OCI-LY1 (cell line): ENCODE data around the gene SERP2.

ENCODE experiments used
- H2AFZ ChIP-seq: fragments of 200-600 bp; sonication (generic), shearing (Covaris generic); 2 replicates; pipeline ENCODE4 v1.6.0; 2014; ENCODE audit warnings: antibody characterized with exemption, mild to moderate bottlenecking, low read length
- H3F3A ChIP-seq: fragments of 200-600 bp; sonication (generic), shearing (Covaris generic); 2 replicates; pipeline ENCODE4 v1.6.0; 2014; ENCODE audit warnings: mild to moderate bottlenecking, antibody characterized with exemption, low read length, moderate library complexity; ENCODE audit not compliant: insufficient read depth
- H3K27ac ChIP-seq: fragments of 200-600 bp; sonication (generic); 2 replicates; pipeline ENCODE4 v1.5.1; 2014; ENCODE audit warnings: low read length, mixed run types, mild to moderate bottlenecking, low read depth; ENCODE audit not compliant: poor library complexity, severe bottlenecking
- H3K27me3 ChIP-seq: fragments of 200-600 bp; sonication (generic); 2 replicates; pipeline ENCODE4 v1.6.0; 2014; ENCODE audit warnings: antibody characterized with exemption, mild to moderate bottlenecking, low read length, moderate library complexity; ENCODE audit not compliant: insufficient read depth
- H3K36me3 ChIP-seq: fragments of 200-600 bp; sonication (generic); 2 replicates; pipeline ENCODE4 v1.6.1; 2014; ENCODE audit warnings: mild to moderate bottlenecking, antibody characterized with exemption, low read length, moderate library complexity, mixed read lengths; ENCODE audit not compliant: insufficient read depth
- H3K4me1 ChIP-seq: fragments of 200-600 bp; sonication (generic); 2 replicates; pipeline ENCODE4 v1.5.1; 2014; ENCODE audit warnings: mild to moderate bottlenecking, low read length, moderate library complexity; ENCODE audit not compliant: insufficient read depth, severe bottlenecking
- H3K4me2 ChIP-seq: fragments of 200-600 bp; sonication (generic), shearing (Covaris generic); 2 replicates; pipeline ENCODE4 v1.6.1; 2014; ENCODE audit warnings: low read length
- H3K4me3 ChIP-seq: fragments of 200-600 bp; sonication (generic); 2 replicates; pipeline ENCODE4 v1.5.1; 2014; ENCODE audit warnings: low read length, low read depth, mild to moderate bottlenecking, mixed read lengths; ENCODE audit not compliant: poor library complexity, severe bottlenecking
- H3K79me2 ChIP-seq: fragments of 200-600 bp; shearing (Covaris generic); 2 replicates; pipeline ENCODE4 v1.6.1; 2016; ENCODE audit warnings: mixed run types, low read length, mixed read lengths; ENCODE audit not compliant: insufficient read depth
- H3K9ac ChIP-seq: fragments of 200-600 bp; sonication (generic), shearing (Covaris generic); 2 replicates; pipeline ENCODE4 v1.6.1; 2014; ENCODE audit warnings: mild to moderate bottlenecking, low read length, mixed read lengths
- H3K9me2 ChIP-seq: fragments of 200-600 bp; sonication (generic), shearing (Covaris generic); 2 replicates; pipeline ENCODE4 v1.6.1; 2014; ENCODE audit warnings: low read depth, mild to moderate bottlenecking, low read length, mixed read lengths
- H3K9me3 ChIP-seq: fragments of 200-600 bp; shearing (Covaris generic); 2 replicates; pipeline ENCODE4 v1.6.1; 2014; ENCODE audit warnings: low read length, mixed read lengths
- H4K20me1 ChIP-seq: fragments of 200-600 bp; sonication (generic), shearing (Covaris generic); 2 replicates; pipeline ENCODE4 v1.6.0; 2016; ENCODE audit warnings: mild to moderate bottlenecking, low read length; ENCODE audit not compliant: insufficient read depth
- CTCF ChIP-seq: fragments of 200-600 bp; sonication (generic), shearing (Covaris generic); IDR thresholded peaks from 2 replicates; pipeline ENCODE4 v1.5.1; 2017; ENCODE audit warnings: mild to moderate bottlenecking, antibody characterized with exemption, low read length, moderate library complexity, mixed read lengths
- EZH2 ChIP-seq: fragments of 200-600 bp; sonication (generic), shearing (Covaris generic); IDR thresholded peaks from 2 replicates; pipeline ENCODE4 v1.8.0; 2017; ENCODE audit warnings: borderline replicate concordance, mixed run types, mild to moderate bottlenecking, antibody characterized with exemption, low read length, moderate library complexity, mixed read lengths

Gene SERP2

GRCh38 chr13:44416744-44417143 lies 43.1 kb downstream of the SERP2 start:
- Histone ChIP-seq H3K36me3 (no peaks in the 10 kb centered on the region), H3K9me2 (no peaks in the 10 kb centered on the region), H2AFZ (no peak overlapping the region), H3K9me3 (no peaks in the 10 kb centered on the region), H4K20me1 (no peaks in the 10 kb centered on the region), H3K79me2 (no peaks in the 10 kb centered on the region), H3K27ac (no peak overlapping the region), H3F3A (no peaks in the 10 kb centered on the region), H3K4me1 (no peaks in the 10 kb centered on the region), H3K4me3 (no peak overlapping the region), H3K4me2 (no peak overlapping the region), H3K27me3 (no peaks in the 10 kb centered on the region), H3K9ac (no peak overlapping the region)
- TF ChIP-seq EZH2, result no peak

GRCh38 chr13:44417446-44417845 lies 43.8 kb downstream of the SERP2 start:
- Histone ChIP-seq H3K4me2 (no peak overlapping the region), H2AFZ (no peak overlapping the region), H3K27me3 (no peaks in the 10 kb centered on the region)

GRCh38 chr13:44417876-44418275 lies 44.3 kb downstream of the SERP2 start:
- no peaks in the 10 kb centered on the region for H3K27me3 ChIP-seq
- no peaks in the 10 kb centered on the region for H3F3A ChIP-seq
- H3K4me3 ChIP-seq, result no peak overlapping the region
- no peak overlapping the region for H3K27ac ChIP-seq
- no peak for TF ChIP-seq EZH2
- no peak for TF ChIP-seq CTCF
- H3K4me1 ChIP-seq, result no peaks in the 10 kb centered on the region
- no peaks in the 10 kb centered on the region for H3K9me2 ChIP-seq
- H2AFZ ChIP-seq, result no peak overlapping the region
- no peaks in the 10 kb centered on the region for H3K9me3 ChIP-seq
- no peaks in the 10 kb centered on the region for H3K36me3 ChIP-seq
- no peaks in the 10 kb centered on the region for H3K79me2 ChIP-seq
- no peaks in the 10 kb centered on the region for H4K20me1 ChIP-seq
- H3K4me2 ChIP-seq, result no peak overlapping the region
- no peak overlapping the region for H3K9ac ChIP-seq

More at GRCh38 chr13:44417446-44417845, 43.8 kb downstream of the SERP2 start:
- no peak overlapping the region for H3K9ac ChIP-seq
- H3K4me1 ChIP-seq, result no peaks in the 10 kb centered on the region
- no peaks in the 10 kb centered on the region for H3F3A ChIP-seq
- H3K4me3 ChIP-seq, result no peak overlapping the region
- H3K27ac ChIP-seq, result no peak overlapping the region
- no peaks in the 10 kb centered on the region for H3K79me2 ChIP-seq
- no peaks in the 10 kb centered on the region for H3K36me3 ChIP-seq
- no peaks in the 10 kb centered on the region for H3K9me2 ChIP-seq
- H3K9me3 ChIP-seq, result no peaks in the 10 kb centered on the region
- TF ChIP-seq EZH2, result no peak
- no peaks in the 10 kb centered on the region for H4K20me1 ChIP-seq

GRCh38 chr13:44420376-44421220 lies 47.0 kb downstream of the SERP2 start:
- Histone ChIP-seq H3K4me3 (no peak overlapping the region), H2AFZ (no peak overlapping the region), H3K36me3 (no peaks in the 10 kb centered on the region), H3K4me2 (no peak overlapping the region), H3K27me3 (no peaks in the 10 kb centered on the region; the same call in 1 of the 2 replicates), H3K9me2 (no peaks in the 10 kb centered on the region), H3K9me3 (no peaks in the 10 kb centered on the region), H3F3A (no peaks in the 10 kb centered on the region), H3K9ac (no peak overlapping the region), H3K4me1 (peaks cover 8% of the 10 kb centered on the region), H3K79me2 (no peaks in the 10 kb centered on the region), H4K20me1 (no peaks in the 10 kb centered on the region), H3K27ac (no peak overlapping the region)
- TF ChIP-seq CTCF, result no peak
- no peak for TF ChIP-seq EZH2
